Activated CD8-positive, alpha-beta T cell treated with anti-CD3 and anti-CD28 coated beads for 36 hours (primary cell): ENCODE data around the gene GAB3. TPM values are rescaled to one million over a fixed set of nuclear protein-coding genes. Genes with fewer than 3 reads are reported as not detected.

ENCODE experiments used
- ATAC-seq: fragments of 200-7000 bp; cut with Tn5 transposase; one replicate; pipeline ENCODE4 v1.10.0; 2021; ENCODE audit warnings: mild to moderate bottlenecking, moderate library complexity
- CTCF ChIA-PET: fragments of 350-600 bp; sonication (Branson Sonifier 250); formaldehyde crosslinking; loops from one replicate; lab custom pipeline; 2021; ENCODE audit warnings: antibody characterized with exemption; lab: Charles Lee
- POLR2A ChIA-PET: fragments of 350-600 bp; sonication (Branson Sonifier 250); formaldehyde crosslinking; loops from one replicate; lab custom pipeline; 2021; ENCODE audit warnings: antibody characterized with exemption; lab: Charles Lee
- DNase-seq: peaks from one replicate; pipeline ENCODE4 v3.0.0-alpha.2; 2020
- H3K27ac Mint-ChIP-seq: one replicate; pipeline ENCODE4 v1.8.0; 2021; ENCODE audit warnings: mild to moderate bottlenecking, mixed read lengths
- H3K27me3 Mint-ChIP-seq: one replicate; pipeline ENCODE4 v1.8.0; 2021; ENCODE audit warnings: mixed read lengths
- H3K36me3 Mint-ChIP-seq: one replicate; pipeline ENCODE4 v1.8.0; 2021; ENCODE audit warnings: low read depth, mixed read lengths
- H3K4me1 Mint-ChIP-seq: one replicate; pipeline ENCODE4 v1.8.0; 2021; ENCODE audit warnings: low read depth, mixed read lengths
- H3K4me3 Mint-ChIP-seq: one replicate; pipeline ENCODE4 v1.8.0; 2021; ENCODE audit warnings: mild to moderate bottlenecking, moderate library complexity, mixed read lengths
- H3K9me3 Mint-ChIP-seq: one replicate; pipeline ENCODE4 v1.8.0; 2021; ENCODE audit warnings: mixed read lengths
- CTCF ChIP-seq: fragments of 200-600 bp; IDR thresholded peaks from one replicate; pipeline ENCODE4 v1.8.0; 2022; ENCODE audit warnings: antibody characterized with exemption, mild to moderate bottlenecking
- intact Hi-C: fragments of 100-400 bp; cut with micrococcal nuclease; formaldehyde crosslinking; loops from one replicate; pipeline ENCODE4 v1.10.0; 2022
- total RNA-seq, 2 experiments: library from RNA; stranded (reverse); gene quantifications; one replicate each; pipeline ENCODE4 v1.2.3, GENCODE V29; 2021

Gene GAB3
- total RNA-seq, 2 experiments from 2014 or later = 3.9 to 5.0 TPM

GRCh38 chrX:154661899-154662298 lies 89.0 kb downstream of the GAB3 start:
- Mint-ChIP-seq H3K9me3 (no peaks in the 10 kb centered on the region), H3K4me3 (no peak overlapping the region), H3K27ac (no peak overlapping the region), H3K4me1 (no peaks in the 10 kb centered on the region), H3K27me3 (no peaks in the 10 kb centered on the region), H3K36me3 (no peaks in the 10 kb centered on the region)
- intact Hi-C loops = no loop called here
- no peak for TF ChIP-seq CTCF
- ChIA-PET POLR2A (no interaction called here), CTCF (no interaction called here)
- ATAC-seq = no peak
- DNase-seq = no peak

- ChIA-PET CTCF (no interaction called here), POLR2A (no interaction called here)
- no peaks in the 10 kb centered on the region for H3K27me3 Mint-ChIP-seq
- H3K27ac Mint-ChIP-seq = no peak overlapping the region
- H3K4me3 Mint-ChIP-seq = no peak overlapping the region
- no peak for DNase-seq
- no peaks in the 10 kb centered on the region for H3K9me3 Mint-ChIP-seq
- no peak for ATAC-seq
- TF ChIP-seq CTCF = no peak
- intact Hi-C loops = no loop called here
- no peaks in the 10 kb centered on the region for H3K4me1 Mint-ChIP-seq
- no peaks in the 10 kb centered on the region for H3K36me3 Mint-ChIP-seq
Measured at GRCh38 chrX:154661170-154661569, 89.7 kb downstream of the GAB3 start.

- H3K27me3 Mint-ChIP-seq = no peaks in the 10 kb centered on the region
- ChIA-PET CTCF (no interaction called here), POLR2A (no interaction called here)
- H3K9me3 Mint-ChIP-seq = no peaks in the 10 kb centered on the region
- TF ChIP-seq CTCF = no peak
- intact Hi-C loops = no loop called here
- no peak overlapping the region for H3K4me3 Mint-ChIP-seq
- H3K27ac Mint-ChIP-seq = no peak overlapping the region
- H3K36me3 Mint-ChIP-seq = no peaks in the 10 kb centered on the region
- H3K4me1 Mint-ChIP-seq = no peaks in the 10 kb centered on the region
- DNase-seq = no peak
- no peak for ATAC-seq
Measured at GRCh38 chrX:154660541-154660940, 90.3 kb downstream of the GAB3 start.

GRCh38 chrX:154658957-154659356 lies 91.9 kb downstream of the GAB3 start:
- intact Hi-C loops = no loop called here
- H3K27me3 Mint-ChIP-seq = no peaks in the 10 kb centered on the region
- DNase-seq = no peak
- POLR2A ChIA-PET = no interaction called here
- no peak overlapping the region for H3K4me3 Mint-ChIP-seq
- H3K27ac Mint-ChIP-seq = no peak overlapping the region
- ATAC-seq = no peak
- H3K36me3 Mint-ChIP-seq = no peaks in the 10 kb centered on the region
- no peak for TF ChIP-seq CTCF
- H3K9me3 Mint-ChIP-seq = no peaks in the 10 kb centered on the region
- H3K4me1 Mint-ChIP-seq = no peaks in the 10 kb centered on the region
- CTCF ChIA-PET = no interaction called here

GRCh38 chrX:154658187-154658586 lies 92.7 kb downstream of the GAB3 start:
- no peak for TF ChIP-seq CTCF
- CTCF ChIA-PET = no interaction called here
- DNase-seq (no peak), ATAC-seq (no peak)
- H3K27ac Mint-ChIP-seq = no peak overlapping the region
- intact Hi-C loops = no loop called here
- H3K36me3 Mint-ChIP-seq = no peaks in the 10 kb centered on the region
- H3K9me3 Mint-ChIP-seq = no peaks in the 10 kb centered on the region
- H3K27me3 Mint-ChIP-seq = no peaks in the 10 kb centered on the region
- H3K4me1 Mint-ChIP-seq = no peaks in the 10 kb centered on the region
- H3K4me3 Mint-ChIP-seq = no peak overlapping the region
- POLR2A ChIA-PET = no interaction called here
